ENCODE measurements around the gene F13A1.

Gene F13A1

GRCh38 chr6:6246544-6246943, 73.9 kb downstream of the F13A1 start:
- H3K36me3 ChIP-seq (replicated peaks): no peaks in the 10 kb centered on the region
- no peak for DNase-seq (ENCODE audit: low spot score in 2 of 2)
- H3K4me3 ChIP-seq: no peak overlapping the region
- in situ Hi-C loops (cut with MboI; ENCODE audit: low sequenced_read_pairs): no loop called here
- H3K9me3 ChIP-seq: no peaks in the 10 kb centered on the region
- H3K27me3 ChIP-seq (ENCODE audit: low read depth): peaks cover 2% of the 10 kb centered on the region; the same call in 1 of the 2 replicates
- no peaks in the 10 kb centered on the region for H3K4me1 ChIP-seq

DNA sequence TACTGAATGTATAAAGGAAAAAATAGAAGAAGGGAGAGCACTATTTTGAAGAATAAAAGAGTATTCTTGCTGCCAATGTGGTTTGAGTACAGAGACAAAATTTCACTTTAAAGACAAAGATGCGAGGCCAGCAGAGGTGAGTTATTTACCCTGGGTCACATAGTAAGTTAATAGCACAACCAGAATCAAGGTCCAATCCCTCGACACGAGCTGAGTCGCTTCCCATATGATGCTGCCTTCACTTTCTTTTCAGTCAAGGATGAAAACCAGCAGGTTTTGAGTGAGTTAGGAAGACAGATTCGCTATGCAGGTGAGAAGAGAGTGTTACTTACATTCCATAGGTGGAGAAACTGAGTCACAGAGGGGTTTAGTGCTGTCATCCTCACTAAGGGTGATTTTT, 75.8 kb downstream of the F13A1 start:
- H3K27me3 ChIP-seq (ENCODE audit: low read depth): peaks cover 2% of the 10 kb centered on the region; the same call in 1 of the 2 replicates
- in situ Hi-C loops (cut with MboI; ENCODE audit: low sequenced_read_pairs): no loop called here

DNA sequence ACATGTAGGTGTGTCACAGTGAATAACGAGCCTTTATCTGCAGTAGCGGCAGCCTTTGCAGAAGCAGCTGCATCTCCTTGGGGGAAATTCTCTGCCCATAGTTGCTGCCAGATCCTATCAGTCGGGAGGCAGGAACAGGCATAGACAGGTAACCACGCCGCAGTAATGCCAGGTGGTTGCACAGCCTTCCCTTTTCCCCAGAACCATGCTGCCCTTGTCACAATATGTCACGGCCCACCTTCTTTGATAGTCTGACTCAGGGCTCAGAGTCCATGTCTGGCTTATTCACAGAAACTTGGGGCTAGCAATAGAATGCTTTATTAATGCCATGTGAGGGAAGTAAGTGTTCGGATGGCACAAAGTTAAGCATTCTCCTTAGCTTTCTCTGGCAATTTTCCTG, 76.6 kb downstream of the F13A1 start:
- in situ Hi-C loops (cut with MboI; ENCODE audit: low sequenced_read_pairs): no loop called here
- H3K9me3 ChIP-seq: no peaks in the 10 kb centered on the region
- no peak overlapping the region for H3K4me3 ChIP-seq
- H3K36me3 ChIP-seq (replicated peaks): no peaks in the 10 kb centered on the region
- DNase-seq (ENCODE audit: low spot score in 2 of 2): no peak
- H3K27me3 ChIP-seq (ENCODE audit: low read depth): peaks cover 2% of the 10 kb centered on the region; the same call in 1 of the 2 replicates
- H3K4me1 ChIP-seq: no peaks in the 10 kb centered on the region

More for the DNA sequence above, 75.8 kb downstream of the F13A1 start:
- no peaks in the 10 kb centered on the region for H3K4me1 ChIP-seq
- no peaks in the 10 kb centered on the region for H3K36me3 ChIP-seq (replicated peaks)
- no peaks in the 10 kb centered on the region for H3K9me3 ChIP-seq
- H3K4me3 ChIP-seq: no peak overlapping the region
- DNase-seq (ENCODE audit: low spot score in 2 of 2): no peak

DNA sequence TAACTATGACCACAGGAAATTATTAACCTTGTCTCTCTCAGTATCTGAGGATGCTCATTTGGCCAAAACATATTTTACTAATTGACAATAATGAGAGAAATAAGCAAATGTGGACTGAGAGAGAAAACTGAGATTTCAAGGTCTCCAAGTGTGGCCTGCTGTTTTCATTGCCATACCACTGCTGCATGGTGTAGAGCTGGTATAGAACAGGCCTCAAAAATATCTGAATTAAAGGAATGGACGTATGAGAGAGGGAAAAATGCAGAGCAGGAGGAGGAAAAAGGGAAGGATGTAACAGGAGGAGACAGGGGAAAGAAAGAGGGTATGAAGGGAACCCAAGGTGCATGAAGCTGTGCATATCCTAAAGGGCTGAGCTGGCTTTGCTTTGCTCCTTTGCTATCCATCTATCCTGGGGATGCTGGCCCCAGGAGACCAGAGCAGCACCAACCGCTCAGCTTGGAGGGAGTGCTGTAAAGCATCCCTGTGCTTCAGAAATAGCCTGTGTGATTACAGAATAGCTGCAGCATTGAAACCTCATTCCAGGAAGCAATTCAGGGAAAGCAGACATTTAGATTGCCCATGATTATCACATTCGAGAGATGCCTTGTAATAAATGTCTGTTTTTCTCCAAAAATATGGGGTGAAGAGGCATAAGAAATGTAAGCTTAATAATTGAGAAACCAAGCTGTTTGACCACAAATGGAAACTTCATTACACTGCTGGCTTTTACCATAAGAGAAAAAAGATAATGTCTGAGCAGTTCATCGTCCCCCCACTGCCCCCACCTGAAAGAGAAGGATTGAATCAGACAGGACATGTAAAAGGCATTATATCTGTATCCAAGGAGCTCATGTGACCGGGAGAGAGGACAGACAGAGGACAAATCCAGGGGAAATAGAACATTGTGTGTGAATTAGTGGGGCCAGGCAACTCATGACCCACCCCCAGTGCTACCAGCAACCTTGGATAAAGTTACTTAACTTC, 80.6 kb downstream of the F13A1 start:
- DNase-seq (ENCODE audit: low spot score in 2 of 2): no peak
- no peak overlapping the region for H3K4me3 ChIP-seq
- no peaks in the 10 kb centered on the region for H3K9me3 ChIP-seq
- no peaks in the 10 kb centered on the region for H3K27me3 ChIP-seq (ENCODE audit: low read depth)
- in situ Hi-C loops (cut with MboI; ENCODE audit: low sequenced_read_pairs): no loop called here
- H3K36me3 ChIP-seq (replicated peaks): no peaks in the 10 kb centered on the region
- H3K4me1 ChIP-seq: no peaks in the 10 kb centered on the region

DNA sequence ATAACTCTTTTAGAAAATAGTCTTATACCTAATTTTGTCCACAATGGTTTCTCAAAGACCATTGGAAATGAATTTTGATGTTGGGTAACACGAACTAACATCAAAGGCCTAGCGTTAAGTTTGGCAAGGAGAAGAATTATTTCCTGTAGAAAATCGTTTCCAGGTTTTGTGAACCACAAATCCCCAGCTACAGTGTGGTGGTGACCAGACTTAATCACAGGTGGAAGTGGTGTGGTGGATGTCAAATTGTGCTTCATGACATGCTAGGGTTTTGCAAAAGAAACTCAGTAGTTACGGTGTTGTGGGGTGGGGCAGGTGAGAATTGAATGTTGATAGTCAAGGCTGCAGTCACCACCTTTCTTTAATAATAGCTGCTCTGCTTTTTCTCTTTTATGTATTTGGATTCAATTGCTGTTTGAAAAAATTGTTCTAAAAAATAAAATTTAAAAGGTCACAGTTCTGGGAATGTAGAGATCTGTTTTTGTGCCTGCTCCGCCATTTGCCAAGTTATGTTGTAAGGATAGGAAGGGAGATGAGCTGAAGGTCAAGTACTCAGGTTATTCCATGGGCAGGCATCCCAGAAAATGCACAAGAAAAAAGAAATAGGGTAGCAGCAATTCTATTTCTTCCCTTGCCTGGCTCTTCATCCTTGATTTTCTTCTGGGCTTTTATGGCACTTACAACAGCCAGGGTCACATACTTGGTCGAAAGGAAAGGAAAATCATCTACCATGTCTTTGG, 83.6 kb downstream of the F13A1 start:
- H3K4me3 ChIP-seq: no peak overlapping the region
- H3K36me3 ChIP-seq (replicated peaks): no peaks in the 10 kb centered on the region
- no peaks in the 10 kb centered on the region for H3K27me3 ChIP-seq (ENCODE audit: low read depth)
- H3K4me1 ChIP-seq: no peaks in the 10 kb centered on the region
- H3K9me3 ChIP-seq: no peaks in the 10 kb centered on the region
- DNase-seq (ENCODE audit: low spot score in 2 of 2): no peak
- in situ Hi-C loops (cut with MboI; ENCODE audit: low sequenced_read_pairs): no loop called here

- H3K4me1 ChIP-seq: no peaks in the 10 kb centered on the region
- no peaks in the 10 kb centered on the region for H3K27me3 ChIP-seq (ENCODE audit: low read depth)
- no peaks in the 10 kb centered on the region for H3K36me3 ChIP-seq (replicated peaks)
- H3K9me3 ChIP-seq: no peaks in the 10 kb centered on the region
- H3K4me3 ChIP-seq: no peak overlapping the region
- DNase-seq (ENCODE audit: low spot score in 2 of 2): no peak
- in situ Hi-C loops (cut with MboI; ENCODE audit: low sequenced_read_pairs): no loop called here
These were observed 84.7 kb downstream of the F13A1 start for GRCh38 chr6:6235786-6236185.

- no peak for DNase-seq (ENCODE audit: low spot score in 2 of 2)
- Histone ChIP-seq H3K9me3 (no peaks in the 10 kb centered on the region), H3K4me3 (no peak overlapping the region), H3K27me3 (ENCODE audit: low read depth) (no peaks in the 10 kb centered on the region), H3K36me3 (replicated peaks) (no peaks in the 10 kb centered on the region), H3K4me1 (no peaks in the 10 kb centered on the region)
- in situ Hi-C loops (cut with MboI; ENCODE audit: low sequenced_read_pairs): no loop called here
These were observed 85.5 kb downstream of the F13A1 start for GRCh38 chr6:6234963-6235362.

- in situ Hi-C loops (cut with MboI; ENCODE audit: low sequenced_read_pairs): no loop called here
- Histone ChIP-seq H3K9me3 (no peaks in the 10 kb centered on the region), H3K36me3 (replicated peaks) (no peaks in the 10 kb centered on the region), H3K4me1 (no peaks in the 10 kb centered on the region), H3K27me3 (ENCODE audit: low read depth) (no peaks in the 10 kb centered on the region), H3K4me3 (no peak overlapping the region)
- DNase-seq (ENCODE audit: low spot score in 2 of 2): peak in 1 of 2 experiments; percentile 9
These were observed 90.2 kb downstream of the F13A1 start for GRCh38 chr6:6230286-6230685.

DNA sequence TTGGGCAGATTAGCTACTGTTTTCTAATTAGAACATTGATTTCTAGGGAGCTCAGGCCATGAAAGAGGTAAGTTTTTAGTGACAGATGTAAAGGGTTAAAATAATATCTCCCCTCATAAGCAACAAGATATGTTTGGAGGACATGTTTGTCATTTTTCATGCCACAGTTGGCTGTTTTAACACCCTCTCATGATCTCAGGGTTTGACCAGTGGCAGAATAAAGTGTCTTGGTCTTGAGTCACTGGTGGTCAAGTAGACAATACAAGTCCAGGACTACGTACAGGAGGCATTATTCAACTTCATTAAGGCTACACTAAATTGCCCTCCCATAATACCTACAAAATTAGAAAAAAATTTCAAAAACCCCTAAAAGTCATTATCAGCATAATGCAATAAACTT, 92.6 kb downstream of the F13A1 start:
- no peaks in the 10 kb centered on the region for H3K4me1 ChIP-seq
- H3K36me3 ChIP-seq (replicated peaks): no peaks in the 10 kb centered on the region
- no peak for DNase-seq (ENCODE audit: low spot score in 2 of 2)
- H3K27me3 ChIP-seq (ENCODE audit: low read depth): no peaks in the 10 kb centered on the region
- in situ Hi-C loops (cut with MboI; ENCODE audit: low sequenced_read_pairs): no loop called here
- no peaks in the 10 kb centered on the region for H3K9me3 ChIP-seq
- no peak overlapping the region for H3K4me3 ChIP-seq

- H3K27me3 ChIP-seq (ENCODE audit: low read depth): no peaks in the 10 kb centered on the region
- no peak for DNase-seq (ENCODE audit: low spot score in 2 of 2)
- H3K4me3 ChIP-seq: no peak overlapping the region
- H3K36me3 ChIP-seq (replicated peaks): no peaks in the 10 kb centered on the region
- no peaks in the 10 kb centered on the region for H3K4me1 ChIP-seq
- no peaks in the 10 kb centered on the region for H3K9me3 ChIP-seq
- in situ Hi-C loops (cut with MboI; ENCODE audit: low sequenced_read_pairs): no loop called here
These were observed 94.5 kb downstream of the F13A1 start for GRCh38 chr6:6225885-6226529.

GRCh38 chr6:6224933-6225486, 95.5 kb downstream of the F13A1 start:
- in situ Hi-C loops (cut with MboI; ENCODE audit: low sequenced_read_pairs): no loop called here
- DNase-seq (ENCODE audit: low spot score in 2 of 2): no peak

DNA sequence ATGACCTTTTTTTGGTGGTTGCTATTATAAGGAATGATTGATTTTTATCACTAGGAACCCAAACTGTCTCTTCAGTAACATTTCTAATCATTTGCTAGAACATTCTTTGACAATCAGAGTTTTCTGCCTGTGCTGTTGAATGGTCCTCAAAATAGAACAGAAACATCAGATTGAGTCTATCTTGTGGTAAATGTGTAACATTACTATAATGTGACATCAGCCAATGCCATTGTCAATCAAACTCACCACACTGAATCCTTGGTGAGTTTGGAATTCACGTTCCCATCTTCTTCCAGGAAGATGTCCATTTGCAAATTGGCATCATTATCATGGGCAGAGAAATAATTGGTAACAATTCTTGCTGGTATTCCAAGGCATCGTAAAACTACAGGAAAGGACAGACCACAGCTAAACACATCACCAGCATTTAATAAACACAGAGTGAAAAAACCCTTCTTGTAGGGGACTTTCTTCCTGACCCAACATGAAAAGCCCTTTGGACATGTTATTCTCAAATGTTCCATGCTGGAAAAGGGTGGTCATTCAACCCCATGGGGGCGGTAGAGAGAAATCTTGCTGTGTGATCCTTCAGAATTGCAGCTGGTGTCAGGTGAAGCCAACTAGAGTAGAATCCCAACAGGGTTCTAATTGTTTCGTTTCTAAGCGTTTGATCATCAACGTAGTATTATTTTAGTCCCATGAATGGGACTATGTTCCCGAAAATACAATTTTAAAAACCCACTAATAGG, 98.5 kb downstream of the F13A1 start:
- H3K27me3 ChIP-seq (ENCODE audit: low read depth): no peaks in the 10 kb centered on the region

More at GRCh38 chr6:6224933-6225486, 95.5 kb downstream of the F13A1 start:
- H3K4me1 ChIP-seq: no peaks in the 10 kb centered on the region
- H3K4me3 ChIP-seq: no peak overlapping the region
- H3K36me3 ChIP-seq (replicated peaks): no peaks in the 10 kb centered on the region
- H3K27me3 ChIP-seq (ENCODE audit: low read depth): no peaks in the 10 kb centered on the region
- H3K9me3 ChIP-seq: no peaks in the 10 kb centered on the region

GRCh38 chr6:6220718-6221117, 99.7 kb downstream of the F13A1 start:
- no peaks in the 10 kb centered on the region for H3K9me3 ChIP-seq
- no peaks in the 10 kb centered on the region for H3K27me3 ChIP-seq (ENCODE audit: low read depth)
- H3K4me3 ChIP-seq: no peak overlapping the region
- no peaks in the 10 kb centered on the region for H3K36me3 ChIP-seq (replicated peaks)
- DNase-seq (ENCODE audit: low spot score in 2 of 2): no peak
- H3K4me1 ChIP-seq: no peaks in the 10 kb centered on the region
- in situ Hi-C loops (cut with MboI; ENCODE audit: low sequenced_read_pairs): no loop called here

More for the DNA sequence above, 98.5 kb downstream of the F13A1 start:
- peak in 1 of 2 experiments; percentile 49 for DNase-seq (ENCODE audit: low spot score in 2 of 2)
- no peak overlapping the region for H3K4me3 ChIP-seq
- in situ Hi-C loops (cut with MboI; ENCODE audit: low sequenced_read_pairs): no loop called here
- H3K9me3 ChIP-seq: no peaks in the 10 kb centered on the region
- no peaks in the 10 kb centered on the region for H3K36me3 ChIP-seq (replicated peaks)
- H3K4me1 ChIP-seq: no peaks in the 10 kb centered on the region
